ENCODE results near the gene TRAM2. TPM values are rescaled to one million over a fixed set of nuclear protein-coding genes. Genes with fewer than 3 reads are reported as not detected.

Gene TRAM2
- total RNA-seq, 1 donor from 2014 or later = 22.1 TPM

- no peaks in the 10 kb centered on the region for H3K9me3 Mint-ChIP-seq
- DNase-seq (ENCODE audit: low spot score in 2 of 2, unreplicated experiment in 2 of 2) = no peak
- H3K4me1 Mint-ChIP-seq = peaks cover 36% of the 10 kb centered on the region
- H3K27ac Mint-ChIP-seq = no peak overlapping the region
- H3K27me3 Mint-ChIP-seq (ENCODE audit: low read depth) = no peaks in the 10 kb centered on the region
- no peak overlapping the region for H3K4me3 Mint-ChIP-seq
- no peak for TF ChIP-seq CTCF (IDR thresholded peaks at IDR 0.05; ENCODE audit: unreplicated experiment)
- no peaks in the 10 kb centered on the region for H3K36me3 Mint-ChIP-seq
Measured at GRCh38 chr6:52566853-52567279, 10.0 kb downstream of the TRAM2 start.

GRCh38 chr6:52566201-52566600, 10.7 kb downstream of the TRAM2 start:
- H3K27me3 Mint-ChIP-seq (ENCODE audit: low read depth) = no peaks in the 10 kb centered on the region
- no peak overlapping the region for H3K27ac Mint-ChIP-seq
- no peak overlapping the region for H3K4me3 Mint-ChIP-seq
- no peaks in the 10 kb centered on the region for H3K9me3 Mint-ChIP-seq
- peaks cover 29% of the 10 kb centered on the region for H3K4me1 Mint-ChIP-seq
- H3K36me3 Mint-ChIP-seq = no peaks in the 10 kb centered on the region
- TF ChIP-seq CTCF (IDR thresholded peaks at IDR 0.05; ENCODE audit: unreplicated experiment) = no peak
- no peak for DNase-seq (ENCODE audit: low spot score in 2 of 2, unreplicated experiment in 2 of 2)

GRCh38 chr6:52564856-52565255, 12.0 kb downstream of the TRAM2 start:
- DNase-seq (ENCODE audit: low spot score in 2 of 2, unreplicated experiment in 2 of 2) = no peak
- Mint-ChIP-seq H3K4me3 (no peak overlapping the region), H3K27ac (no peak overlapping the region), H3K4me1 (peaks cover 16% of the 10 kb centered on the region), H3K36me3 (no peaks in the 10 kb centered on the region), H3K27me3 (ENCODE audit: low read depth) (no peaks in the 10 kb centered on the region), H3K9me3 (no peaks in the 10 kb centered on the region)
- no peak for TF ChIP-seq CTCF (IDR thresholded peaks at IDR 0.05; ENCODE audit: unreplicated experiment)

- Mint-ChIP-seq H3K36me3 (no peaks in the 10 kb centered on the region), H3K9me3 (no peaks in the 10 kb centered on the region), H3K27me3 (ENCODE audit: low read depth) (no peaks in the 10 kb centered on the region), H3K27ac (no peak overlapping the region), H3K4me1 (peaks cover 9% of the 10 kb centered on the region), H3K4me3 (no peak overlapping the region)
- no peak for DNase-seq (ENCODE audit: low spot score in 2 of 2, unreplicated experiment in 2 of 2)
- no peak for TF ChIP-seq CTCF (IDR thresholded peaks at IDR 0.05; ENCODE audit: unreplicated experiment)
Measured at GRCh38 chr6:52562911-52563310, 13.9 kb downstream of the TRAM2 start.

- DNase-seq (ENCODE audit: low spot score in 2 of 2, unreplicated experiment in 2 of 2) = no peak
- Mint-ChIP-seq H3K4me3 (no peak overlapping the region), H3K27ac (no peak overlapping the region), H3K9me3 (no peaks in the 10 kb centered on the region), H3K36me3 (no peaks in the 10 kb centered on the region), H3K4me1 (peaks cover 21% of the 10 kb centered on the region), H3K27me3 (ENCODE audit: low read depth) (no peaks in the 10 kb centered on the region)
- no peak for TF ChIP-seq CTCF (IDR thresholded peaks at IDR 0.05; ENCODE audit: unreplicated experiment)
Measured at GRCh38 chr6:52560462-52560861, 16.4 kb downstream of the TRAM2 start.

Measured in mesothelial cell of epicardium (in vitro differentiated cells).